HG03378 (cell line): ENCODE measurements around the gene TRAPPC10.

Experiments
- ATAC-seq: cut with Tn5 transposase; IDR thresholded peaks from one replicate; pipeline ENCODE4 v1.9.1; 2021; ENCODE audit warnings: mild to moderate bottlenecking, moderate library complexity; ENCODE audit not compliant: unreplicated experiment

The TRAPPC10 gene

GRCh38 chr21:44029460-44030087 lies 17.5 kb downstream of the TRAPPC10 start:
- ATAC-seq = no peak

DNA sequence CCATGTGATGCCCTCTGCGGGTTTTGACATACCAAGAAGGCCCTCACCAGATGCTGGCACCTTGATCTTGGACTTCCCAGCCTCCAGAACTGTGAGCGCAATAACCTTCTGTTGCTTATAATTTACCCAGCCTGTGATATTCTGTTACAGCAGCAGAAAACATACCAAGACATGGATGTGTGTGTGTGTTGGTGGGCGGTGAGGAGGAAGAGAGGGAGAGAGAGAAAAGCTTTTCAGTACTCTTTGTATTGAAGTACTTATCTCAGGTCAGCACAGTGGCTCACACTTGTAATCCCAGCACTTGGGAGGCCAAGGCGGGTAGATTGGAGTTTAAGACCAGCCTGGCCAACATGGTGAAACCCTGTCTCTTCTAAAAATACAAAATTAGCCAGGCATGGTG lies 23.1 kb downstream of the TRAPPC10 start:
- no peak for ATAC-seq

DNA sequence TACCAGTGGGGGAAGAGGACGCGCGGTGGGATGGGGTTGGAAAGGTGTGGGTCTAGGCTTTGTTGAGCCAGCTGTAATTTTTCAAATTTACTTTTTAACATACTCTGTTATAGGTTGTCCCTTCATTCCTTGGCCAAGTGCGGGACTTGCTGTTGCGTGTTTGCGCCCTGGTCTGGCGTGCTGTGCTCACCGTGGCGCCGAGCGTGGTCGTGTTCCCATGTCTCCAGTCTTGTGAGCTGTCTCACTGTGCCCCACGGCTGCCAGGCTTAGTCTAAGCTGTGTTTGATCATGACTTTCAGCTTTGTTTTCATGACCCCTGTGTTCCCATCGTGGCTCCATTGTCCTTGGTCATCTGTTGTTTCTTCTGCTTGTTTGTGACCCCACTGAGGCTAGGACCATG lies 26.0 kb downstream of the TRAPPC10 start:
- no peak for ATAC-seq

GRCh38 chr21:44039828-44040227 lies 27.7 kb downstream of the TRAPPC10 start:
- no peak for ATAC-seq

DNA sequence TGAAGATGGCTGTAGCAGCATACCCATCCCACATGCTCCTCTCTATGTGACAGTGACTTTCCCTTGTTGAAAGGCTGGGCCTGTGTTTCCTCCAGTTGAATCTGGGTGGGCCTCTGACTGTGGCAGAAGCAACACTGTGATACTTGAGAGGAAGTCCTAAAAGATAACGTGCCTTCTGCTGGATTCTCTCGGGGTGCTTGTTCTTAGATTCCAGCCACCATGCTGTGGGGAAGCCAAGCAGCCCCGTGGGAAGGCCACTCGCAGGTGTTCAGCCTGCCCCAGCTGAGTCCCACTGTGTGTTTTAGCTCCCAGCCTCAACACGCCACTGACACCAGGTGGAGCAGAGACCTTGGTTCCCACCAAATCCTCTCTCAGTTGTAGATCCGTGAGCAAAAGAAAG lies 31.5 kb downstream of the TRAPPC10 start:
- no peak for ATAC-seq

DNA sequence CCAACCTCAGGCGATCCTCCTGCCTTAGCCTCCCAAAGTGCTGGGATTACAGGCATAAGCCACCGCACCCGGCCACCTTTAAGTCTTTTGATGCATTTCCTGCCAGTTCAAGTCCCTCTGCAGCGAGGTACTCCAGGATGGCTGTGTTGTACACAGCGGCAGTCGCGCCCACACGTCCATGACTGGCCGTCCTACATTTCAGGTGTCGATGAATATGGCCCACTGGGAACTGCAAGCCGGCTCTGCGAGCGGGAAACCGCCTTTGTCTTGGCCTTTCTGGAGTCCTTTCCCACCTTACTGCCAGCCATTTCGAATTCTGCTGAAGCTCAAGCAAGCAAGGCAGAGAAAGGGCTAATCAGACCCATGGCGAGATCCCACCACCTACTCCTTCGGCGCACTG lies 34.6 kb downstream of the TRAPPC10 start:
- no peak for ATAC-seq

GRCh38 chr21:44047996-44048560 lies 36.0 kb downstream of the TRAPPC10 start:
- no peak for ATAC-seq

DNA sequence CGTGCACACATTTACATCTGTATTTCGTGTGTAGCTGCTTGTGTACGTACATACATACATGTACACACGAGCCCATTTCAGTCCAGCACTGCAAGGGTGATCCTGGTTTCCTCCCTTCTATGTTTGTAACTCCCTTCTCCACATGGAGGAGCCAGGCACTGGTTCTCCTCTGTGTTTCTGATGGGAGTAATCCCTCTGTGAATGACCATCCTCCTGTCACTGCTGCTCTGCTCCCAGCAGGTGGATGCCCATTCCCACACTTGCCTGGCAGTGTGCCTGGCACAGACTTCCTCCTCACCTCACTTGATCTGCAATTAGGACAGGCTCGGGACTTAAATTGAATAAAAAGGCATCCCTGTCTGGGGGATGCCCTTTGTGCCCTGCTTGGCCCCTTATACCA lies 37.1 kb downstream of the TRAPPC10 start:
- ATAC-seq = no peak

DNA sequence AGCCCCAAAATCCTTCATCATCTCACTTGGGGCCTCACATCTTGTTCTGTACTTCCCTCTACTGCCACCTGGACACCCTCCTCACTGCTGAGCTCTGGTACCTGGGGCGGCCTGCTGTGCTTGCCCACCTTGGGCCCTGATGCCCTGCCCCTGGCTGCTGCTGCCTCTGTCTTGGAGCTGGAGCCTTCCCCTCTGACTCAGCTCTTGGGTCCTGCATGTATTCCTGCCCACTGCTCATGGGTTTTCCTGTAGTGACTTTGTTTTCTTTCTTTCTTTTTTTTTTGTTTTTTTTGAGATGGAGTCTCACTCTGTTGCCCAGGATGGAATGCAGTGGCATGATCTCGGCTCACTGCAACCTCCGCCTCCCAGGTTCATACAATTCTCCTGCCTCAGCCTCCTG lies 37.5 kb downstream of the TRAPPC10 start:
- ATAC-seq = no peak

DNA sequence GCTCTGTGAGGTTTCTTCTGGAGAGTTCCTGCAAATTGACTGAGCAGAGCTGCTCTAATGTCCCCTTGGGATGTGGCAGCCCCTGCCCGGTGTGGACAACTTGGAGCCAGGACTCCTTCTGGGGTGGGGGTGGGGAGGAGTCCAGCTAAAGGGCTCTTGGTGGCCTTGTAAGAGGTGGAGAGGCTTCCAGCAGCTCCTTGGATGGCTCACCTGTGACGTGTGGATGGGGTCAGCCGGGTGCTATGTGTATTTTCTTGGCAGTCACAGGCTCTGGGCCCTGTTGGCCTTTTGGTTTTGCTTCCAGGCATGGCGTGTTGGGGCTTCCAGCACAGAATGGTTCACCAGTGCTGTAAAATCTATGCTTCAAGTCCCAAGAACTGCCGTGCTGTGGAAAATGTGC lies 38.2 kb downstream of the TRAPPC10 start:
- ATAC-seq = no peak

GRCh38 chr21:44051462-44051941 lies 39.4 kb downstream of the TRAPPC10 start:
- ATAC-seq = no peak

DNA sequence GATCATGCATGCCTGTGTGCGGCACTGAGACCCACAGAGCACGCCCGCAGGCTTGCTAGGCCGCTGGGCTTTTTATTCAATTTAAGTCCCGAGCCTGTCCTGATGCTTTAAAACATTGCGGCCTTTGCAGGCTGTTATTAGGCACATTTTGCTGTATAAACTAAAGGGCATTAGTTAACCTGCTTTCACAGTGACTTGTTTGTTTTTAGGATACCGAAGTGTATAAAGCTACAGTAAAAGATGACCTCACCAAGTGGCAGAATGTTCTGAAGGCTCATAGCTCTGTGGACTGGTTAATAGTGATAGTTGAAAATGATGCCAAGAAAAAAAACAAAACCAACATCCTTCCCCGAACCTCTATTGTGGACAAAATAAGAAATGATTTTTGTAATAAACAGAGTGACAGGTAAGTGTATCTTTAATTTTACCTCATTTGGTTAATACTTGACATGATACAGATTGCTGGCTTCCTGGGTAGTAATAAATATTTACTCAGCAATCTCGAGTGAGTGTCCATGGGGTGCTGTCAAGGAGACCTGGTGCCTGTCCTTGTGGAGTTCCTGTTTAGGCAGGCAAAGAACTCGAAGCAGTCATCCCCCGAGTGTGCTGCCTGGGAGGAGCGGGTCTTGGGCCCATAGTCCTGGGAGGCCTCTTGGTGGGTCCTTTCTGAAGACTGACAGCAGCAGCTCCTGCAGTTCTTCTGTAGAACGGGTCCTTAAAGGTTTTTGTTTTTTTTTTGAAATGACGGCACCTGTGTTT lies 40.1 kb downstream of the TRAPPC10 start:
- ATAC-seq = no peak

DNA sequence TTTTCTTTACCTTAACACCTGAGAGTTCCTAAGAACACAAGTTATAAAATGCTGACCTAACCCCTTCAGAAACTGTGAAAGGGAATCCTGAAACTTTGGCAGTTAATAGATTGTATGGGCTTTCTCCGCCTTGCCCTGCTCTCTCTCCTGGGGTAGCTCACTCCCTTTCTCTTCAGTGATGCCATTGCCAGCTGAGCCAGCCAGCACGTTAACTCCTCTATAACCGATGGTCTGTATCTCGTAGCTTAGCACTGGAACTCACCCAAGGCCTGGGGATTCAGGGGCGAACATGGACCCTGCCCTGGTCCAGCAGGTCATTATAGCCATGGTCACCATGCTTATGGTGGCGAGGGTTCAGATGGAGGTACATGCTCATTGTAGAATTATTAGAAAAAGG lies 40.7 kb downstream of the TRAPPC10 start:
- no peak for ATAC-seq

DNA sequence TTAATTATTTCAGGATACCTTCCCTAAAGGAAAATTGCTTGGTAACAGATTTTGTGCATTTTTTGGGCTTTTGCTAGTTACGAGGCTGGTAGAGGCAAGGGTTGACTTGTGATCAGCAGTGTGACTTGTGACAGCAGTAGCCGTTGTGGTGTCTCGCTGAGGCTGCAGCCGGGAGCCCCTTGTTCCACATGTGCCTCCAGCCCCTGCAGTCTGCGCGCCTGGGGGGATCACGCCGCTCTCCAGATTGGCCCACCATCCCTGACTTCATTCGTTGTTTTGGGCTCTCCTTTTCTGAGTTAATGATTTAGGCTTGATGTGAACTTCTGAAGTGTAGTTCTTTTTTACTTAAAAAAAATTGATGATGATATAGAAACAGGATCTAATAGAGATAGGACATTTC lies 41.5 kb downstream of the TRAPPC10 start:
- no peak for ATAC-seq

GRCh38 chr21:44054710-44055109 lies 42.6 kb downstream of the TRAPPC10 start:
- no peak for ATAC-seq

DNA sequence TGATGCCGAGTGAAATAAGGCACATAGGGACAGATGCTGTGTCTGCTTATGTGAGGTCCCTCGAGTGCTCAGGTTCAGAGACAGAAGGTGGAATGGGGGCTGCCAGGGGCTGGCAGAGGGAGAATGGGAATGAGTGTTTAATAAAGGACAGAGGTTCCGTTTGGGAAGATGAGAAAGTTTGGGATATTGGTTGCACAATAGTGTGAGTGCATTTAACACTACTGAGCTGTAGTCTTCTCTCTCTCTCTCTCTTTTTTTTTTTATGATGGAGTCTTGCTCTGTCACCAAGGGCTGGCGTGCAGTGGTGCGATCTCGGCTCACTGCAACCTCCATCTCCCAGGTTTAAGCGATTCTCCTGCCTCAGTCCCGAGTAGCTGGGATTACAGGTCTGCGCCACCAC lies 44.9 kb downstream of the TRAPPC10 start:
- ATAC-seq = no peak

DNA sequence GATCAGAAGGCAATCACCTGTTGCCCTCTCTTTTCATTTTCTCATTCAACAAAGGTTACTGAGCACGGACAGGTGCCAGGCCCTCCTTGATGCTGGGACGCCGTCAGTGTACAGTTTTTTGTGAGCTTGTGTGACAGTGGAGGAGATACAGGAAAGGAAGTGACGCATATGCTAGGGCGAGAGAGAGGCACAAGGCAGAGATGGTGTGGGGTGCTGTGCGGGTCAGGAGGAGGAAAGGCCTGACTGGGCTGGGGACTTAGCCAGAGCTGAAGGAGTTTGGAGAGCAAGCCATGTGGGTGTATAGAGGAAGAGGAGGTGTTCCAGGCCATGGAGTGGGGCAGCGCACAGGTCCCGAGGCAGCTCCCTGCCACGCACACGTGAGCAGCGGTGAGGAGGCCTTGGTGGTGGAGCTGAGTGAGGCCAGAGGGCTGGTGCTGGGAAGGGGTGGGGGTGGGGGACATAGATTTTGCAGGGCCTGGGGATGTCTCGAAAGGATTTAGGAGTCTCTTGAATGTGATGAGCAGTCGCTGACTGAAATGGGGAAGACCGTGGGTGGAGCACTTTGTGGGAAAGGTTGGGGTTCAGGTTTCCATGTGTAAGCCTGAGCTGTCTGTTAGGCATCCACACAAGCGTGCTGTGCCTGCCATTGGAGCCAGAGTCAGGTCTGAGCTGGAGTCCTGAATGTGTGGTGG lies 46.0 kb downstream of the TRAPPC10 start:
- no peak for ATAC-seq

DNA sequence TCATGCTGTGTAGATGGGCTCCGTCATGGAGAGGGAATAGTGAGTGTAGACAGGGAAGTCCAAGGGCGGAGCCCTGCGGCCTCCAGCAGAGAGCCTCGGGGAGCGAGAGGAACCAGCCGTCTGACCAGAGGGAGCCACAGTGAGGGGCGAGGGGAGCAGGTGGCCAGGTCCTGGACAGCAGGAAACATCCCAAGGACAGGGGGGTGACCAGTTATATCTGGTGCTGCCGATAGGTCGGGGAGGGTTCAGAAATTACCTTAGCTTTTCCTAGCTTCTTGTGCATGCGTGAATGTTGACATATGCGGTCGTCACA lies 46.5 kb downstream of the TRAPPC10 start:
- ATAC-seq = no peak

DNA sequence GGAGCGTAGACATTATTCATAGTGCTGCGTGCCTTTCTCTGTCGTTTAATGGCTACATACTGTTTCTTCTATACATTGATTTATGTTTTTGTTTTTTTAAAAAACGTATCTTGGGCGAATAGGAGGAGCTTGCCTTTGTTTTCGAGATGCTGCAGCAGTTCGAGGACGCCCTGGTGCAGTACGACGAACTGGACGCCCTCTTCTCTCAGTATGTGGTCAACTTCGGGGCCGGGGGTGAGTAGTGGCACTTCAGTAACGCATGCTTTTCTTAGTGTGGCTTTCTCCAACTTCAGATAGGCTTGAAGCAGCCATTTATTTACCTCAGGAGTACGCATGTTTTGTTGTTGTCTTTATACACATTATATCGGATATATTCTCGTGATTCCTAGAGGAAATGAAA lies 46.9 kb downstream of the TRAPPC10 start:
- ATAC-seq = no peak

DNA sequence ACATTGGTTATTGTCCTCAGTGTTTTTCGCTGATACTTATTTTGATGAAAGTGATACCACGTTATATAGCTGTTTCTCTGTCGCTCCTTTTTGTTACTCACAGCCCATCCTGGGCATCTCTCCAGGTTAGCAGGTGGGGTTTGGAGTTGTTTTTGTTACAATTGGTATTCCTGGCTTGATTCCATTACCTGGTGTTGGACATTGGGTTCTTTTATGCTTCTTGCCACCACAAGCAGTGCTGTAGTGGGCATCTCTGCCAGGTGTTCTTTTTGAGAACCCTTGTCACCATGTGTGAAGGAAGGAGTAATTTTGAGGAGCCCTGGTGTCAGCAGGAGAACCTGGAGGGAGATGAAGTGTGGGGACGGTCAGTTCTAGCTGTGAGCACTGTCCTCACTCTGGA lies 47.6 kb downstream of the TRAPPC10 start:
- ATAC-seq = no peak

GRCh38 chr21:44062380-44062779 lies 50.3 kb downstream of the TRAPPC10 start:
- no peak for ATAC-seq
